GM18951 (cell line): ENCODE data around the gene CBX8.

ENCODE experiments used
- POLR2A ChIP-seq: IDR thresholded peaks from 4 replicates; pipeline ENCODE4 v1.6.1; 2011; ENCODE audit warnings: mild to moderate bottlenecking; ENCODE audit not compliant: insufficient read length, insufficient read depth; ENCODE audit errors: extremely low read depth
- in situ Hi-C: fragments of 300-500 bp; cut with MboI; formaldehyde crosslinking; loops from one replicate; pipeline ENCODE4 v1.12.0; 2022; ENCODE audit warnings: low sequenced_read_pairs, mixed read lengths, inconsistent platforms; ENCODE audit not compliant: unreplicated experiment

The CBX8 gene

GRCh38 chr17:79796763-79797491, at the start of gene CBX8:
CBX8 (minus strand) TSS chr17:79797077; CDS start chr17:79796998, 79 bp downstream.
- in situ Hi-C loops = loop anchor here (25.0 kb wide), 1 partner anchor 165 kb away; no protein-coding TSS in a partner anchor
- peak; percentile 63 for TF ChIP-seq POLR2A

DNA sequence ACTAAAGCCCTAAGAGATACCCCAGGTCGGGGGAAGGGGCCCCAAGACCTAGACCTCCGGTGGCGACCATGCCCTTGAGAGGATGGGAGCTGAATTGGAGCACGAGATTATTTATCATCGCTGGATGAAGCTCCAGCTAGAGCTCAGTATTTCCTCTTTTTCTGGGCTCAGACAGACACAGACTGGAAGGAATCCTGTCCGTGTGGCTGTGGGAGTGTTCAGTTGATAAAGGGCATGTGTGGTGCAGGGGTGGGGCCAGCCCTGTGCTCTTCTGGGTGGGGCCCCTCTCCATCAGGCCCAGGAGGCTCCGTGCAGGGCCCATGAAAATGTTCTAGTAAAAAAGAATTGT, 48.7 kb upstream of the CBX8 start:
- in situ Hi-C loops = no loop called here
- no peak for TF ChIP-seq POLR2A

GRCh38 chr17:79844869-79845600, 48.2 kb upstream of the CBX8 start:
- in situ Hi-C loops = no loop called here
- no peak for TF ChIP-seq POLR2A

- in situ Hi-C loops = no loop called here
- TF ChIP-seq POLR2A = no peak
Observed at GRCh38 chr17:79843816-79844800, 47.2 kb upstream of the CBX8 start.

GRCh38 chr17:79843474-79843815, 46.6 kb upstream of the CBX8 start:
- no peak for TF ChIP-seq POLR2A

GRCh38 chr17:79842656-79843473, 46.0 kb upstream of the CBX8 start:
- TF ChIP-seq POLR2A = no peak
- in situ Hi-C loops = no loop called here

More at GRCh38 chr17:79843474-79843815, 46.6 kb upstream of the CBX8 start:
- in situ Hi-C loops = no loop called here

DNA sequence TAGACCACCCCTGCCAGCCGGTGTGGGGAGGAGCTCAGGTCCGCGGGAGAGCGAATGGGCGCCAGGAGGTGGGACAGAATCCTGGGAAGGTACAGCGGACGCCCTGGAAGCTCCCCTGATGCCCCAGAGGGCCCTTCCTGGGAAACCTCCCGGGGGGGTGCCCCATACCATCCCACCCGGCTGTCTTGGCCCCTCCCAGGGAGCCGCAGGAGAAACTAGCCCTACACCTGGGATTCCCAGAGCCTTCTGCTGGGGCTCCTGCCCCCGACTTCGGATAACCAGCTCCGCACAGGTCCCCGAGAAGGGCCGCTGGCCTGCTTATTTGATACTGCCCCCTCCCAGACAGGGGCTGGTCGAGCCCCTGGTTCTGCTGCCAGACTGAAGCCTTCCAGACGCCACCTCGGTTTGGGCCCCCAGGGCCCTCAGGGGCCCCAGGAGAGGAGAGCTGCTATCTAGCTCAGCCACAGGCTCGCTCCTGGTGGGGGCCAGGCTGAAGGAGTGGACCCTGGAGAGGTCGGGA, 45.3 kb upstream of the CBX8 start:
- in situ Hi-C loops = no loop called here
- no peak for TF ChIP-seq POLR2A

- in situ Hi-C loops = no loop called here
- no peak for TF ChIP-seq POLR2A
Observed at GRCh38 chr17:79841369-79842135, 44.7 kb upstream of the CBX8 start.

DNA sequence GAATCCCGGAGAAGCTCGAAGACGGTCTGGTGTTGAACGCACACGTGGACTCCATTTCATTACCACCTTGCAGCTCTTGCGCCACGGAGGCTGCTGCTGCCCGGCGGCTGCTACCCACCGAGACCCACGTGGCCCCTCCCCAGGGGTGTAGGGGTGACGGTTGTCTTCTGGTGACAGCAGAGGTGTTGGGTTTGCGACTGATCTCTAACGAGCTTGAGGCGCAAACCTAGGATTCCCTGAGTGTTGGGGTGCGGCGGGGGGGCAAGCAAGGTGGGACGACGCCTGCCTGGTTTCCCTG, 44.1 kb upstream of the CBX8 start:
- no peak for TF ChIP-seq POLR2A
- in situ Hi-C loops = no loop called here

- in situ Hi-C loops = no loop called here
- TF ChIP-seq POLR2A = no peak
Observed at GRCh38 chr17:79840269-79840988, 43.6 kb upstream of the CBX8 start.
